Germinal center (tissue), 1 donor: ENCODE data around the gene KIF13A.
"Not testable (repeated sequence)": the region's sequence is repeated elsewhere in the genome, so short reads cannot be mapped to it uniquely, and the experiment has no call there.

Experiments
- DNase-seq: peaks from one replicate; pipeline ENCODE4 v3.0.0; 2012; ENCODE audit warnings: mixed read lengths, low spot score

Gene KIF13A

GRCh38 chr6:17845598-17845997 is 141.8 kb downstream of the KIF13A start:
- DNase-seq, result no peak

GRCh38 chr6:17844967-17845366 is 142.5 kb downstream of the KIF13A start:
- DNase-seq, result not testable (repeated sequence)

- no peak for DNase-seq
These were observed 144.3 kb downstream of the KIF13A start for GRCh38 chr6:17842934-17843821.

- DNase-seq, result no peak
These were observed 145.2 kb downstream of the KIF13A start for GRCh38 chr6:17842014-17842776.

- no peak for DNase-seq
These were observed 147.8 kb downstream of the KIF13A start for GRCh38 chr6:17839513-17840223.

- no peak for DNase-seq
These were observed 151.1 kb downstream of the KIF13A start for GRCh38 chr6:17836293-17836692.

GRCh38 chr6:17835784-17836183 is 151.7 kb downstream of the KIF13A start:
- no peak for DNase-seq

GRCh38 chr6:17831135-17831534 is 156.3 kb downstream of the KIF13A start:
- DNase-seq, result no peak

- no peak for DNase-seq
These were observed 157.5 kb downstream of the KIF13A start for GRCh38 chr6:17829905-17830304.

- DNase-seq, result no peak
These were observed 159.3 kb downstream of the KIF13A start for GRCh38 chr6:17828149-17828548.

- DNase-seq, result no peak
These were observed 161.1 kb downstream of the KIF13A start for GRCh38 chr6:17826301-17826700.

- DNase-seq, result no peak
These were observed 167.4 kb downstream of the KIF13A start for GRCh38 chr6:17820055-17820454.

- DNase-seq, result no peak
These were observed 169.7 kb downstream of the KIF13A start for GRCh38 chr6:17817763-17818162.

- DNase-seq, result no peak
These were observed 170.4 kb downstream of the KIF13A start for GRCh38 chr6:17816921-17817611.

GRCh38 chr6:17813542-17813941 is 173.9 kb downstream of the KIF13A start:
- DNase-seq, result no peak

- DNase-seq, result no peak
These were observed 175.1 kb downstream of the KIF13A start for GRCh38 chr6:17812311-17812710.

GRCh38 chr6:17808609-17809008 is 178.8 kb downstream of the KIF13A start:
- no peak for DNase-seq

GRCh38 chr6:17807431-17807830 is 180.0 kb downstream of the KIF13A start:
- not testable (repeated sequence) for DNase-seq

GRCh38 chr6:17803409-17803808 is 184.0 kb downstream of the KIF13A start:
- DNase-seq, result no peak

GRCh38 chr6:17798477-17799154 is 188.8 kb downstream of the KIF13A start:
- DNase-seq, result no peak

- DNase-seq, result no peak
These were observed 196.9 kb downstream of the KIF13A start for GRCh38 chr6:17790489-17790888.
